ENCODE measurements around the gene NFS1.

DNA sequence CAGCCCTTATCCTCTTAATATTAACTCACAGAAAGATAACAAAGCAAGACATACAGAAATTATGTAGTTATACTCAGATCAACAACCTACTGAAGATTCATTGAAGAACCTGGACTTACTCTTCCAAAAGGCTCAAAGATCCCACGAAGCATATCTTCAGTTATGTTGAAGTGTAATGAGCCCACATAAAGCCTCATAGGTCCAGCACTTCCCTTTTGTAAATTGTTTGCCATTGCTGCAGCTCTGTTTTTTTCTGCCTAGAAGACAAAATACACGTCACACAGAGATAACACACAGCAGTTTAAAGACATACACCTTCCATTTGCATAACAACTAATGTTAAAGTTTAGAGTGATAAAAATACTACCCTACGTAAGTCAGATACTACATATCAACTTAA is 22.5 kb upstream of the NFS1 start:
- TF ChIP-seq CTCF (IDR thresholded peaks at IDR 0.05; ENCODE audit: poor library complexity) (no peak), EZH2 (IDR thresholded peaks at IDR 0.05; ENCODE audit: borderline replicate concordance) (no peak), EZH2phosphoT487 (IDR thresholded peaks at IDR 0.05; ENCODE audit: low read depth, severe bottlenecking, unreplicated experiment) (no peak)
